ENCODE data around the gene ITPK1.
"Not testable (repeated sequence)": the region's sequence is repeated elsewhere in the genome, so short reads cannot be mapped to it uniquely, and the experiment has no call there.

ITPK1 gene

DNA sequence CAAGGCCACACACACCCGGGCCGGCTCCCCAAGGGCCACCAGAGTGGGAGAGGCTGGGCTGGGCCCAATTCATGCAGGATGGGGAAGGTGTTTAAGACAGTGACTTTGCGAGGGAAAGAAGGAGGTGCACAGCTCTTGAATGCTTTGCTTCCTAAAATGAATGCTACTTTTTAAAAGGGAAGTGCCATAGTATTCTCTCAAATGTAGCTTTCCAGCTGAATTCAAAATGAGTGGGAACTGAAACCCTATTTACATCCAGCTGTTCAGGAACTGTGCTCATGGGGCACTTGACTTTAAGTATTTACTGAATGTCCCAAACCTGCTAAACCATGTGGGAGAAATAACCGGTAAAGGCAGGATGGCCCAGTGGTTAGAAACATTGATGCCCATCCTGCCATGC, 7.6 kb downstream of the ITPK1 start:
- DNase-seq (ENCODE audit: low read depth): no peak
- H3K4me3 ChIP-seq (ENCODE audit: low read length): no peak overlapping the region
- TF ChIP-seq, protein P1, sequence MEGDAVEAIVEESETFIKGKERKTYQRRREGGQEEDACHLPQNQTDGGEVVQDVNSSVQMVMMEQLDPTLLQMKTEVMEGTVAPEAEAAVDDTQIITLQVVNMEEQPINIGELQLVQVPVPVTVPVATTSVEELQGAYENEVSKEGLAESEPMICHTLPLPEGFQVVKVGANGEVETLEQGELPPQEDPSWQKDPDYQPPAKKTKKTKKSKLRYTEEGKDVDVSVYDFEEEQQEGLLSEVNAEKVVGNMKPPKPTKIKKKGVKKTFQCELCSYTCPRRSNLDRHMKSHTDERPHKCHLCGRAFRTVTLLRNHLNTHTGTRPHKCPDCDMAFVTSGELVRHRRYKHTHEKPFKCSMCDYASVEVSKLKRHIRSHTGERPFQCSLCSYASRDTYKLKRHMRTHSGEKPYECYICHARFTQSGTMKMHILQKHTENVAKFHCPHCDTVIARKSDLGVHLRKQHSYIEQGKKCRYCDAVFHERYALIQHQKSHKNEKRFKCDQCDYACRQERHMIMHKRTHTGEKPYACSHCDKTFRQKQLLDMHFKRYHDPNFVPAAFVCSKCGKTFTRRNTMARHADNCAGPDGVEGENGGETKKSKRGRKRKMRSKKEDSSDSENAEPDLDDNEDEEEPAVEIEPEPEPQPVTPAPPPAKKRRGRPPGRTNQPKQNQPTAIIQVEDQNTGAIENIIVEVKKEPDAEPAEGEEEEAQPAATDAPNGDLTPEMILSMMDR (conservative IDR thresholded peaks at IDR 0.05; ENCODE audit: low read length): no peak

DNA sequence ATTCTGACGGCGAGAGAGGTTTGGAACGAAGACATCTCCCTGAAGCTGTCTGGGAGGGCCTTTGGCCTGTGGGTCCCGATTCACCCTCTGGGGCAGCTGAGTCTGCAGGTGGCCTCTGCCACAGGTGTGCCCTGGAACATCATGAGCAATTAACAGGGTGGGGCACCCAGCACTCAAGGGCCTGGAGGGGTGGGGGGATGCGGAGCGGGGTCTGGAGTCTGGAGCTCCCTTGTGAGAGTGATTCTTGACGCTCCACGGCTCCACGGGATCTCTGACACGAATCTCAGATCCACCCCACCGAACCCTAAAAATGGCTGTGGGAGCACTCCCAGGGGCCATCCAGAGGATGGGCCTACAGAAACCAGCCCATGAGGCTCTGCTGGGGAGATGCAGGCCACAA, 8.3 kb downstream of the ITPK1 start:
- H3K4me3 ChIP-seq (ENCODE audit: low read length): no peak overlapping the region
- DNase-seq (ENCODE audit: low read depth): no peak
- TF ChIP-seq, protein P1 (conservative IDR thresholded peaks at IDR 0.05; ENCODE audit: low read length): no peak

DNA sequence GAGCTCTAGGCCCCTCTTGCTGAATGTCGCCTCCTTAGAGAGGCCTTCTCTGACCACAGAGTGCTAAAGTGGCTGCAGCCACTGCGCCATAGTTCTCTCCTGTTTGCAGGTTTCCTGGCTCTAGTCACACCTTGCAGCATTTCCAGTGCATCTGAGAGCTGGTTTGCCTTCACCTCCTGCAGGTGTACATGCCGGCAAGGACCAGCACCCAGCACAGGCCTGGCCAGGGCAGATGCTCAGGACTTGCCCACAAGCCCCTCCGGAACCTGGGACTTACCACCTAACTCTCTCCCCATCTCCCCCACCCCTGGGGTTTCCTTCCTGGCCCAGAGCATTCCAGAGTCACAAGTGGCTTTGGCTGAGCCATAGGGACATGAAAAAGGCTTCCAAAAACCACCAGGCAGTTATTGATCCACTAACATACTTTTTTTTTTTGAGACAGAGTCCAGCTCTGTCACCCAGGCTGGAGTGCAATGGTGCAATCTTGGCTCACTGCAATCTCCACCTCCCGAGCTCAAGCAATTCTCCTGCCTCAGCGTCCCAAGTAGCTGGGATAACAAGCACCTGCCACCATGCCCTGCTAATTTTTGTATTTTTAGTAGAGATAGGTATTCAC, 9.1 kb downstream of the ITPK1 start:
- H3K4me3 ChIP-seq (ENCODE audit: low read length): no peak overlapping the region
- DNase-seq (ENCODE audit: low read depth): no peak
- TF ChIP-seq, protein P1 (conservative IDR thresholded peaks at IDR 0.05; ENCODE audit: low read length): no peak

DNA sequence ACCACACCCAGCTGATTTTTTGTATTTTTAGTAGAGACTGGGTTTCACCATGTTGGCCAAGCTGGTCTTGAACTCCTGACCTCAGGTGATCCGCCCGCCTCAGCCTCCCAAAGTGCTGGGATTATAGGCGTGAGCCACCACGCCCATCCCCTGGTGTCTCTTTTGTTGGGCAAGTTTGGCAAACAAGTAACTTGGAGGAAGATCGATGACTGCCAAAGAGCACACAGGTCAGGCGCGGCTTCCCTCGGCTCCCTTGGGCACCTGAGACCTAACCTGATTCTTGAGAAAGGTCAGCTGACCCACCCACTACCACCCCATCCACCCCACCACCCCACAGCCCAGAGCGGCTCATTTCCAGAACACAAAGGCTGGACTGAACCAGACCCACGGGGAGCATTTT, 9.9 kb downstream of the ITPK1 start:
- DNase-seq (ENCODE audit: low read depth); H3K4me3 ChIP-seq (ENCODE audit: low read length): not testable (repeated sequence)

DNA sequence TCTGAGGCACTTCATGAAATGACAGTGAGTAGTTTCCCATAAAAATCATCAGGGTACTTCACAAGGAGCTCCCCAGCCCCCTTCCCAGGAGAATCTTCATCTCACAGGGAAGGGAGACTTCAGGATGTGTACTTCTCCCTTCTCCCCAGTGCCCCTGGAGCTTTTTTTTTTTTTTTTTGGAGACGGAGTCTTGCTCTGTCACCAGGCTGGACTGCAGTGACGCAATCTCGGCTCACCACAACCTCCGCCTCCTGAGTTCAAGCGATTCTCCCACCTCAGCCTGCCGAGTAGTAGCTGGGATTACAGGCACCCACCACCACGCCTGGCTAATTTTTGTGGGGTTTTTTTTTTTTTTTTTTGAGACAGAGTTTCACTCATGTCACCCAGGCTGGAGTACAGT, 10.4 kb downstream of the ITPK1 start:
- DNase-seq (ENCODE audit: low read depth): peak; percentile 82
- TF ChIP-seq, protein P1 (conservative IDR thresholded peaks at IDR 0.05; ENCODE audit: low read length): no peak
- H3K4me3 ChIP-seq (ENCODE audit: low read length): no peak overlapping the region

DNA sequence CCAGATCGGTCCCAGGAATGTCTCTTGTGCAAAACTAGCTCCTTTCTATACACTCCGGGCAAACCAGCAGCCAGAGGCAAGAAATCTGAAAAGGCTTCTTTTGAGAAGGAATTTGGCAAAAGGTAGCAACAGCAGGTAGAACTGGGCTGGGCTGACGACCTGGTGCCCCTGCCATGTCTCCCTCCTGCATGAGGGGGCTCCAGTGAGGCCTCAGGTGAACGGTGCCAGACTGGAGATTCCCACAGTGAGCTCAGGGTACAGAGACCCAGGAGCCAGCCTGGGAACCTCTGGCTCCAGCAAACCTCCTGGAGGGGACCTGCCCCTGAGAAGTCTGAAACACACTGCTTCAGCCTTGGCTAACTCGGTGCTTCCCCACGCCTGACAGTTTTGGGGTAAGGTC, 10.8 kb downstream of the ITPK1 start:
- no peak for DNase-seq (ENCODE audit: low read depth)
- no peak overlapping the region for H3K4me3 ChIP-seq (ENCODE audit: low read length)
- TF ChIP-seq, protein P1 (conservative IDR thresholded peaks at IDR 0.05; ENCODE audit: low read length): peak; percentile 12; the same call in 1 of the 2 replicates

DNA sequence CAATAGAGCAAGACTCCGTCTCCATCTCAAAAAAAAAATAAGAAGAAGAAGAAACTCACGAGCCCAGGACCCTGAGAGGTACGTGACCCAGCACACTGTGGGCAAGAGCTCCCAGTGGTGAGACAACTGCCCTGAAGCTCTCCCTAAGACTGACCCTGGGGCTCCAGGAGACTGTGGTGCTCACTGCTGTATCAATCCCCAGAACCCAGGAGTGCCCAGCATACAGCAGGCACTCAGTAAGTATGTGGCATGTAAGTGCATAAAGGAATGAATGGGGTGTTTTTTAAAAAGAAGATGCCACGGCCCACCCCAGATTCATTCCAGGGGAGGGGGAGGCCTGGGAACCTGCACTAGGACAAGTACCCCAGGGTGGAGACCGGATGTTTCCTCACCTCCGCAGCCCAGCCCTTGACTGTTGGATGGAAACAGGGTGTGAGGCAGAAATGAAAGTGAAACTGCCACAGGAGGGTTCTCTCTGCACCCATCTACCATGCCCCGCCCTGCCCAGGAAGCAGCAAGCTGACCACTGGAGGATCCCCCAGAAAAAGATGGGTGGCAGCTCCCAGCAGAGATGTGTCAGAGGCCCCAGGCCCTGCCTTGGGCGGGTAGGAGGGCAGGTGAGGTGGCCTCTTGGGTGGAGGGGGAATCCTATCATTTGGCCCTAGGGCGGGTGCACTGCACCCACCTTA, 12.2 kb downstream of the ITPK1 start:
- TF ChIP-seq, protein P1 (conservative IDR thresholded peaks at IDR 0.05; ENCODE audit: low read length): no peak
- H3K4me3 ChIP-seq (ENCODE audit: low read length): no peak overlapping the region
- DNase-seq (ENCODE audit: low read depth): no peak

Data from AG10803 (cell line).